HG03103 (cell line): ENCODE measurements around the gene LIME1.
"Not testable (repeated sequence)": the region's sequence is repeated elsewhere in the genome, so short reads cannot be mapped to it uniquely, and the experiment has no call there.

Experiments
- ATAC-seq: cut with Tn5 transposase; IDR thresholded peaks from one replicate; pipeline ENCODE4 v1.9.1; 2021; ENCODE audit warnings: low read depth; ENCODE audit not compliant: unreplicated experiment

LIME1 gene

GRCh38 chr20:63706852-63707557 lies 29.5 kb upstream of the LIME1 start:
- peak; percentile 24 for ATAC-seq

- peak; percentile 52 for ATAC-seq
Measured at GRCh38 chr20:63707558-63708300, 28.7 kb upstream of the LIME1 start, which contains the start of the genes ARFRP1 and ZGPAT. Gene ARFRP1 (minus strand): TSS chr20:63707976. CDS start chr20:63707091, 885 bp downstream. Gene ZGPAT (plus strand): TSS chr20:63708039. CDS start chr20:63708581, 542 bp downstream.

GRCh38 chr20:63708301-63709148 lies 27.9 kb upstream of the LIME1 start:
- ATAC-seq: peak; percentile 9

- ATAC-seq: no peak
Measured at GRCh38 chr20:63709149-63709527, 27.3 kb upstream of the LIME1 start.

GRCh38 chr20:63711085-63711645 lies 25.3 kb upstream of the LIME1 start:
- no peak for ATAC-seq

GRCh38 chr20:63712191-63712590 lies 24.3 kb upstream of the LIME1 start:
- ATAC-seq: no peak

- no peak for ATAC-seq
Measured at GRCh38 chr20:63714858-63715257, 21.6 kb upstream of the LIME1 start.

- ATAC-seq: no peak
Measured at GRCh38 chr20:63718996-63719395, 17.5 kb upstream of the LIME1 start.

- ATAC-seq: not testable (repeated sequence)
Measured at GRCh38 chr20:63722967-63723622, 13.4 kb upstream of the LIME1 start.

GRCh38 chr20:63730189-63730733 lies 6.2 kb upstream of the LIME1 start:
- ATAC-seq: not testable (repeated sequence)

GRCh38 chr20:63731410-63731809 lies 5.1 kb upstream of the LIME1 start:
- no peak for ATAC-seq

- no peak for ATAC-seq
Measured at GRCh38 chr20:63732118-63733095, 4.1 kb upstream of the LIME1 start.

- no peak for ATAC-seq
Measured at GRCh38 chr20:63733117-63733516, 3.3 kb upstream of the LIME1 start.

GRCh38 chr20:63733579-63734081 lies 2.8 kb upstream of the LIME1 start:
- ATAC-seq: no peak

- ATAC-seq: no peak
Measured at GRCh38 chr20:63734111-63734945, 2.1 kb upstream of the LIME1 start.

GRCh38 chr20:63734946-63735858 lies 1.3 kb upstream of the LIME1 start:
- no peak for ATAC-seq
